WERI-Rb-1 (cell line): ENCODE data around the gene SLCO4A1.

Experiments
- DNase-seq: peaks from one replicate; pipeline ENCODE4 v3.0.0-alpha.2; 2020
- H3K27ac ChIP-seq: fragments of 250-450 bp; sonication (Bioruptor Pico); 2 replicates; pipeline ENCODE4 v1.5.1; 2020; ENCODE audit warnings: mild to moderate bottlenecking, moderate library complexity
- H3K27me3 ChIP-seq: fragments of 250-450 bp; sonication (Bioruptor Pico); 2 replicates; pipeline ENCODE4 v1.5.1; 2021; ENCODE audit warnings: mild to moderate bottlenecking, low read depth, moderate library complexity; ENCODE audit not compliant: insufficient read depth, severe bottlenecking
- H3K36me3 ChIP-seq: fragments of 250-450 bp; sonication (Bioruptor Pico); 2 replicates; pipeline ENCODE4 v1.5.1; 2020; ENCODE audit warnings: mild to moderate bottlenecking, moderate library complexity
- H3K4me3 ChIP-seq: 2 replicates; pipeline ENCODE4 v1.5.1; 2011; ENCODE audit warnings: low read depth, mild to moderate bottlenecking, control low read depth, low read length
- H3K9me3 ChIP-seq: fragments of 250-450 bp; sonication (Bioruptor Pico); 2 replicates; pipeline ENCODE4 v1.5.1; 2021; ENCODE audit warnings: mild to moderate bottlenecking, moderate library complexity; ENCODE audit not compliant: severe bottlenecking
- CTCF ChIP-seq: IDR thresholded peaks from 2 replicates; pipeline ENCODE4 v1.5.1; 2011; ENCODE audit warnings: low read depth, mild to moderate bottlenecking, control low read depth, inconsistent platforms, low read length

Gene SLCO4A1

GRCh38 chr20:62627901-62628612 is 14.2 kb upstream of the SLCO4A1 start:
- Histone ChIP-seq H3K27ac (no peak overlapping the region), H3K36me3 (no peaks in the 10 kb centered on the region), H3K9me3 (no peaks in the 10 kb centered on the region), H3K4me3 (no peak overlapping the region), H3K27me3 (no peaks in the 10 kb centered on the region)
- TF ChIP-seq CTCF, result no peak
- no peak for DNase-seq

GRCh38 chr20:62628691-62629090 is 13.6 kb upstream of the SLCO4A1 start:
- H3K27ac ChIP-seq, result no peak overlapping the region
- no peak for DNase-seq
- H3K27me3 ChIP-seq, result no peaks in the 10 kb centered on the region
- H3K4me3 ChIP-seq, result no peak overlapping the region
- TF ChIP-seq CTCF, result no peak
- no peaks in the 10 kb centered on the region for H3K9me3 ChIP-seq
- H3K36me3 ChIP-seq, result no peaks in the 10 kb centered on the region

- no peak overlapping the region for H3K27ac ChIP-seq
- H3K36me3 ChIP-seq, result no peaks in the 10 kb centered on the region
- no peaks in the 10 kb centered on the region for H3K9me3 ChIP-seq
- H3K27me3 ChIP-seq, result no peaks in the 10 kb centered on the region
- TF ChIP-seq CTCF, result no peak
- no peak overlapping the region for H3K4me3 ChIP-seq
- DNase-seq, result no peak
Measured at GRCh38 chr20:62629864-62630470, 12.3 kb upstream of the SLCO4A1 start.

GRCh38 chr20:62631336-62632308 is 10.7 kb upstream of the SLCO4A1 start:
- H3K36me3 ChIP-seq, result no peaks in the 10 kb centered on the region
- no peaks in the 10 kb centered on the region for H3K9me3 ChIP-seq
- no peak for DNase-seq
- no peaks in the 10 kb centered on the region for H3K27me3 ChIP-seq
- H3K27ac ChIP-seq, result no peak overlapping the region
- H3K4me3 ChIP-seq, result no peak overlapping the region
- no peak for TF ChIP-seq CTCF

GRCh38 chr20:62632575-62633090 is 9.7 kb upstream of the SLCO4A1 start:
- H3K27ac ChIP-seq, result no peak overlapping the region
- TF ChIP-seq CTCF, result no peak
- no peaks in the 10 kb centered on the region for H3K9me3 ChIP-seq
- DNase-seq, result no peak
- H3K4me3 ChIP-seq, result no peak overlapping the region
- no peaks in the 10 kb centered on the region for H3K27me3 ChIP-seq
- H3K36me3 ChIP-seq, result no peaks in the 10 kb centered on the region
